G401.6 (cell line): ENCODE results near the gene EMP2.
"Not testable (repeated sequence)": the region's sequence is repeated elsewhere in the genome, so short reads cannot be mapped to it uniquely, and the experiment has no call there.

Experiments used
- FAIRE-seq: peaks from 2 replicates; lab custom pipeline; 2012; peaks lifted over from hg19 to GRCh38; lab: Jason Lieb, UNC

The EMP2 gene

DNA sequence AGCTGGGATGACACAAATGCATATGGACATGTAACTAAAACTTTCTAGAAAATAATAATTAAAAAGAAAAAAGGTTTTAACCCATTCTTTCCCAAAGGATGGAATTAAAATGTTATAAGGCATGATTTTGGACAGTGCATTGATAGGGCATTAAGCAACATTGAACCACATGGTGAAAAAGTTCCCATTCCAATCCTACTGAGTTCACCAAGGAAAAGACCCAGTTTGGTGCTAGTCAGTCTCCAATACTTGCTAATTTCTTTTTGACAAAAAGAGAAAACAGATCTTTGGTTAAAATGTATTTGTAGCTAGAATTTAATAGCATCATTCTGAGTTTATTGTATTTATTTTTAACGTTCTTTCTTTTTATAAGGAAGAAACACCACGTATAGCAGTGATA, 28.1 kb downstream of the EMP2 start:
- no peak for FAIRE-seq

- no peak for FAIRE-seq
Measured at GRCh38 chr16:10551881-10552280, 28.5 kb downstream of the EMP2 start.

DNA sequence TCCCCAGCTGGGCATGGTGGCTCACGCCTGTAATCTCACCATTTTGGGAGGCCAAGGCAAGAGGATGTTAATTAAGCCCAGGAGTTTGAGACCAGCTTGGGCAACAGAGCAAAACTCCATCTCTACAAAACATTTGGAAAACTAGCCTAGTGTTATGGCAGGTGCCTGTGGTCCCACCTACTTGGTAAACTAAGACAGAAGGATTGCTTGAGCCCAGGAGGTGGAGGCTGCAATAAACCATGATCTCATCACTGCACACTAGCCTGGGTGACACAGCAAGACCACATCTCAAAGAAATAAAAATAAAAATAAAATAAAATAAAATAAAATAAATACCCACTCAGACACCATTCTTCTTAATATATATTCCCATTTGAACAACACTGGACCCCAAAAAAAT, 32.0 kb downstream of the EMP2 start:
- no peak for FAIRE-seq

GRCh38 chr16:10547708-10548107, 32.7 kb downstream of the EMP2 start:
- FAIRE-seq = no peak

DNA sequence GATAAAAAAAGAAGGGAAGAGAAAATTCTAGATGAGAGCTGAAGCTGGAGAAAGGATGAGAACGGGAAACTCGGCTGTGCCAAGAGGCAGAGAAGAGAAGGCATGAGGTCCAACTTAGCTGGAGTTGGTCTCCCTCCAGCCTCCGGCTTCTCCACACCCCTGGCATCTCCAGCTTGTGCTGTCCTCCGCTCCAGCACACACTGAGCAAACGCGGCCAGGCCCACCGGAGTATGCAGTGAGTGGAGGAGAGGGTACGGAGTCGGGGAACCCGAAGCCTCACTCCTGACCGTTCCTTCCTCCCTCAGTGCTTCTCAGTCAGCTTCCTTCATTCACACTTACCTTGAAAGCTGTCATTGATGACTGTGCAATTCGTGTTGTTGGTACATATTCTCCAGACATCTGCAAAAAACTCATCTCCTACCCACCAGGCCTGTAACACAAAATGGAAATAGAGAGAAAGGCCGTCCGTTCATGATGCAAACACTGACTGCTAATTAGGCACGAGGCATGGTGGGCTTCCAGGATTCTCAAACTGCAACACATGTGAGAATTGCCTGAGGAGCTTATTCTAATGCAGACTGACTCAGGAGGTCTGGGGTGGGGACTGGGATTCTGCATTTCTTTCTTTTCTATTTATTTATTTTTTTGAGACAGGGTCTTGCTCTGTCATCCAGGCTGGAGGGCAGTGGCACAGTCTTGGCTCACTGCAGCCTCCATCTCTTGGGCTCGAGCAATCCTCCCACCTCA, 37.0 kb downstream of the EMP2 start:
- no peak for FAIRE-seq

- no peak for FAIRE-seq
Measured at GRCh38 chr16:10541366-10541765, 39.0 kb downstream of the EMP2 start.

DNA sequence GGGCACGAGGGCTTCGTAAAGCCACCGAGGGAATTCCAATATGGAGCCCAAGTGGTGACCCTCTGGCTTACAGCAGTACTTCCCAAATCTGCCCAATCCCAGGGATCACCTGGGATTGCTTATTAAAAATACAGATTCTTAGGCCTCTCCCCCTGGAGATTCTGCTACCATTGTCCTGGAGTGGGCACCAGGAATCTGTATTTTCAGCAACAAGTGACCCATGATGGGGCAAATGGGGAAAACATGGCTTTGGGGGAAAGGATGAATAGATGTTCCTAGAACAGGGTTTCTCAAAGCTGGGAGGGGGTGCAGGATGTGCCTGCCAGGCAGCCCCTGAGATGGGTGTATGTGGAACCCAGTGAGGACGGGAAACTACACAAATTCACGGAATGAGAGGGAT, 40.6 kb downstream of the EMP2 start:
- no peak for FAIRE-seq

- FAIRE-seq = no peak
Measured at GRCh38 chr16:10539236-10539635, 41.2 kb downstream of the EMP2 start.

DNA sequence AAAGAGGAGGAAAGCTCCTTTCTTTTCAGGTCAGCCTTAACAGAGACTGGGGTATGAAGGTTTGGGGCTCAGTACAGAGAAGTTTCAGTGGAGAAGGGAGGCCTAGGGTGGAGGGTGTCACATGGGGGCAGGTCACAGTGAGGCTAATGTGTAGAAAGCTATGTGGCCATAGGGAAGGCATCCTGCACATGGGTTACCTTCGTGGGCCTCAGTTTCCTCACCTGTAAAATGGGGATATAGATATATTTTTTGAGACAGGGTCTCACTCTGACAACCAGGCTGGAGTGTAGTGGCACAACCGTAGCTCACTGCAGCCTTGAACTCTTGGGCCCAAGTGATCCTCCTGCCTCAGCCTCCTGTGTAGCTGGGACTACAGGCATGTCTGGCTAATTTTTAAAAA, 41.8 kb downstream of the EMP2 start:
- FAIRE-seq = no peak

DNA sequence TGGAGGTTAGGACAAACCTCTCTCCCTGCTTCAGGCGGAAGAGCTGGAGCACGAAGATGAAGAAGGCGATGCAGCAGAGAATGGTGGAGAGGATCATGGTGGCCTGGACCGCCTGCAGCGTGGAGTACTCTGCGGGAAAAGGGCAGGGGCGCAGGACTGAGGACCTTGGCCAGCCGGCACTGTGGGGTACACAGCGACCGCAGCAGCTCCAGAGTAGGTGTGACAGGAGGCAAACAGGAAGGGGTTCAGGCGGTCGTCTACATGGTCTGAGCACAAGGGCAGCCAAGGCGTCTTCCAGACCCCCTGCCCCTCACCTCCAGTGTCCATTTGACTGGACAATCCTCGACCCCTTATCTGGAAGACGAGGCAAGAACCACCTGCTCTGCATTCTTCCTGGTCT, 42.5 kb downstream of the EMP2 start:
- no peak for FAIRE-seq

- no peak for FAIRE-seq
Measured at GRCh38 chr16:10536814-10537389, 43.5 kb downstream of the EMP2 start.

DNA sequence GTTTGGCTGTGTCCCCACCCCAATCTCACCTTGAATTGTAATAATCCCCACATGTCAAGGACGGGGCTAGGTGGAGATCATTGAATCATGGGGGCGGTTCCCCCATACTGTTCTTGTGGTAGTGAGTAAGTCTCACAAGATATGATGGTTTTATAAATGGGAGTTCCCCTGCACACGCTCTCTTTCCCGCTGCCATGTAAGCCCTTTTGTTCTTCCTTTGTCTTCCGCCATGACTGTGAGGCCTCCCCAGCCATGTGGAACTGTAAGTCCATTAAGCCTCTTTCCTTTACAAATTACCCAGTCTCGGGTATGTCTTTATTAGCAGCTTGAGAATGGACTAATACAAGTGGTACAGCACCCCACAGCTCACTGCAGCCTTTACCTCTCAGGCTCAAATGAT, 44.1 kb downstream of the EMP2 start:
- FAIRE-seq = not testable (repeated sequence)

GRCh38 chr16:10535461-10535860, 44.9 kb downstream of the EMP2 start:
- no peak for FAIRE-seq

DNA sequence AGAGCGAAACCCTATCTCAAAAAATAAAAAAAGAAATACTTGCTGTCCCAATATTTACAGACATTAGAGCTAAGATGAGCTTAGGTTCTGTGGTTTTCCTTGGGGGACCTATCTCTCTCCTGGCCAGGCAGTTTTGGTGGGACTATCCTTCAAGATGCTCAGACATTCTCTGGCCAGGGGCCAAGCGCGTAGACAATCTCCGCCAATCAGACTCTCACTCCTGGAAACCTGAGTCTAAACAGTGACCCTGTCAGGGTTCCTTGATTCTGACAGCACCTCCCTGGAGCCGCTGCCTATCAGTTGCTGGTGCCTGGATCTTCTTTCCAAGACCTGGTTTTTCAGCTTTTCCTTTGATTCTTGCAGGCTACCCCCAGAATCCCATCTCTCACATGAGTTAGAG, 45.6 kb downstream of the EMP2 start:
- FAIRE-seq = no peak

- not testable (repeated sequence) for FAIRE-seq
Measured at GRCh38 chr16:10533612-10534011, 46.8 kb downstream of the EMP2 start.

GRCh38 chr16:10531582-10531981, 48.8 kb downstream of the EMP2 start:
- FAIRE-seq = no peak

GRCh38 chr16:10530685-10531084, 49.7 kb downstream of the EMP2 start:
- no peak for FAIRE-seq

GRCh38 chr16:10529895-10530669, 50.3 kb downstream of the EMP2 start:
- FAIRE-seq = no peak

GRCh38 chr16:10528635-10529034, 51.8 kb downstream of the EMP2 start:
- no peak for FAIRE-seq

DNA sequence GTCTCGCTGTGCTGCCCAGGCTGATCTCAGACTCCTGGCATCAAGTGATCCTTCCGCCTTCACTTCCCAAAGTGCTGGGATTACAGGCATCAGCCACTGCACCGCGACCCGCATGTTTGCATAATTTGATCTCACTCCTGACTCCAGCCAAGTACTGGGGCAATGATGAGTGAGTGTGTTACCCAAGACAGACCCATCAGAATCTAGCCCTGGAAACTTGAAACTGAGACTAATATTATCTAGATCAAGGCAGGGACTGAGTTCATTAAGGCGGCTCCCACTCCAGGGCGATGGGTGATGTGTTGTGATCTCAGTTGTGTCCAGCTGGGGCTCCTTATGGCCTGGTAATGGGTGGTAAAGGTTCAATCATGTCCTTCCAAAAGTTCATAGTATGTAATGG, 53.4 kb downstream of the EMP2 start:
- FAIRE-seq = no peak

- no peak for FAIRE-seq
Measured at GRCh38 chr16:10525214-10525825, 55.1 kb downstream of the EMP2 start.

DNA sequence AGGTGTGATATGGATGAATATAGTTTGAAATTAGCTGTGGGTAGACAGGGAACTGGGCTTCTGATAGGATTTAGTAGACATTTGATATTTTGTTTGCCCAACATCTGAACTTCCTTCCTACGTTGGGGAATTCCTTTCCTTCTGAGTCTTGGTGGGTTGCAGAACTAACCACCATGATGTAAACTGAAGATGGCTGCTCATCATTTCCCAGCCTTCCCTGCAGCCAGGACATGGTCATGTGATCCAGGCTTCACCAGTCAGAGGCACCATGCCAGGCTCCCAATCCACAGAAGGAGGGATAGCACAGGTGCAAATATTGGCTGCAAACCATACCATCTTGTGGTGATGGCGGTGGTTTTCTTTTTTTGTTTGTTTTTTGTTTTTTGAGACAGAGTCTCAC, 57.4 kb downstream of the EMP2 start:
- no peak for FAIRE-seq

DNA sequence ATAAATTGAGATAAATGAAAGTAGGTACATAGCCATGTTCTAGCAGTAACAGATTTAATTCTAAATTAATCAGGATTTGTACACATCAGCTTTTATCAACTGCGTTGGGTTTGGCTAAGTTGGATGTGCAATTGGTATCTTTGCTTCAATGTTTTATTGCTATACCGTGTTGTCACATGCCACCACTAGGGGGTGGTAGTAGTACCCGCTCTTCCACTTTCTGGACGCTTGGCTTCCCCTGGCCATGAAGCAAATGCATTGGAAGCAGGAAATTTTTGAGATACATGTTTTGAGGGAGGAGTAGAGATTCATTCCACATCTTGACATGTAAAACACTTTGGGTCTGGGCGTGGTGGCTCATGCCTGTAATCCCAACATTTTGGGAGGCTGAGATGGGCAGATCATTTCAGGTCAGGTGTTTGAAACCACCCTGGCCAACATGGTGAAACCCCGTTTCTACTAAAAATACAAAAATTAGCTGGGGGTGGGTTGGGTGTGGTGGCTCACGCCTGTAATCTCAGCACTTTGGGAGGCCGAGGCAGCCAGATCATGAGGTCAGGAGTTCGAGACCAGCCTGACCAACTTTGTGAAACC, 58.6 kb downstream of the EMP2 start:
- no peak for FAIRE-seq
